RPMI8226 (cell line): ENCODE results near the gene PREB.
"Not testable (repeated sequence)": the region's sequence is repeated elsewhere in the genome, so short reads cannot be mapped to it uniquely, and the experiment has no call there.

Experiments
- DNase-seq: peaks from one replicate; pipeline ENCODE4 v3.0.0-alpha.2; 2015

Gene PREB

GRCh38 chr2:27125104-27125503, 9.3 kb downstream of the PREB start:
- no peak for DNase-seq

- DNase-seq = peak; percentile 75
Measured at GRCh38 chr2:27123302-27124150, 10.9 kb downstream of the PREB start, which contains the start of gene ABHD1. Gene ABHD1, plus strand, starts transcription at chr2:27123815. Its CDS starts 134 bp downstream, at chr2:27123949.

- DNase-seq = no peak
Measured at GRCh38 chr2:27122791-27123190, 11.6 kb downstream of the PREB start.

- no peak for DNase-seq
Measured at GRCh38 chr2:27121906-27122305, 12.5 kb downstream of the PREB start.

- not testable (repeated sequence) for DNase-seq
Measured at GRCh38 chr2:27119330-27119670, 15.1 kb downstream of the PREB start.

GRCh38 chr2:27118525-27119329, 15.7 kb downstream of the PREB start, which contains the start of gene CGREF1:
Gene CGREF1, minus strand, starts transcription at chr2:27119128. Its CDS starts 14,762 bp downstream, at chr2:27104366.
- DNase-seq = no peak

- DNase-seq = no peak
Measured at GRCh38 chr2:27117995-27118524, 16.4 kb downstream of the PREB start.

GRCh38 chr2:27115519-27115918, 18.9 kb downstream of the PREB start:
- no peak for DNase-seq

GRCh38 chr2:27111392-27112078, 22.9 kb downstream of the PREB start:
- not testable (repeated sequence) for DNase-seq

- DNase-seq = not testable (repeated sequence)
Measured at GRCh38 chr2:27110603-27111352, 23.7 kb downstream of the PREB start.

- DNase-seq = no peak
Measured at GRCh38 chr2:27109083-27109482, 25.4 kb downstream of the PREB start.

- DNase-seq = no peak
Measured at GRCh38 chr2:27108221-27108620, 26.2 kb downstream of the PREB start.

GRCh38 chr2:27105981-27106380, 28.5 kb downstream of the PREB start:
- DNase-seq = peak; percentile 68

- no peak for DNase-seq
Measured at GRCh38 chr2:27102329-27102728, 32.1 kb downstream of the PREB start.

GRCh38 chr2:27100036-27100435, 34.4 kb downstream of the PREB start:
- no peak for DNase-seq

GRCh38 chr2:27099334-27099955, 35.0 kb downstream of the PREB start:
- DNase-seq = no peak

- DNase-seq = no peak
Measured at GRCh38 chr2:27097341-27097740, 37.1 kb downstream of the PREB start.

GRCh38 chr2:27096748-27097297, 37.6 kb downstream of the PREB start:
- DNase-seq = no peak

- peak; percentile 48 for DNase-seq
Measured at GRCh38 chr2:27095745-27096651, 38.4 kb downstream of the PREB start.

- no peak for DNase-seq
Measured at GRCh38 chr2:27095427-27095744, 39.0 kb downstream of the PREB start.
